Mesendoderm (in vitro differentiated cells): Measurements from ENCODE around the gene SEC61B.

Source experiments
- DNase-seq: peaks from one replicate; pipeline ENCODE4 v3.0.0; 2013
- H2AK5ac ChIP-seq: 2 replicates; pipeline ENCODE4 v1.6.1; 2013; ENCODE audit warnings: low read length, inconsistent platforms
- H2BK120ac ChIP-seq: 2 replicates; pipeline ENCODE4 v1.6.1; 2013; ENCODE audit warnings: low read depth, mild to moderate bottlenecking, low read length, moderate library complexity, mixed read lengths
- H2BK15ac ChIP-seq: replicated peaks from 2 replicates; pipeline ENCODE4 v1.6.1; 2013; ENCODE audit warnings: low read depth, mild to moderate bottlenecking, moderate library complexity
- H2BK5ac ChIP-seq: 2 replicates; pipeline ENCODE4 v1.6.1; 2013; ENCODE audit warnings: low read length, inconsistent platforms
- H3K18ac ChIP-seq: 2 replicates; pipeline ENCODE4 v1.6.1; 2013; ENCODE audit warnings: mild to moderate bottlenecking, low read length, mixed read lengths
- H3K23ac ChIP-seq: one replicate; pipeline ENCODE4 v1.6.1; 2013; ENCODE audit warnings: low read length
- H3K27ac ChIP-seq: 2 replicates; pipeline ENCODE4 v1.5.1; 2013; ENCODE audit warnings: low read depth, mild to moderate bottlenecking, inconsistent platforms, low read length, moderate library complexity
- H3K27me3 ChIP-seq: 2 replicates; pipeline ENCODE4 v1.6.1; 2013; ENCODE audit warnings: low read length, control low read depth, mild to moderate bottlenecking, inconsistent platforms; ENCODE audit not compliant: insufficient read depth, poor library complexity
- H3K36me3 ChIP-seq: 2 replicates; pipeline ENCODE4 v1.6.1; 2013; ENCODE audit warnings: low read length, inconsistent platforms; ENCODE audit not compliant: control insufficient read depth, insufficient read depth
- H3K4ac ChIP-seq: one replicate; pipeline ENCODE4 v1.6.1; 2013; ENCODE audit warnings: low read depth, mild to moderate bottlenecking, low read length, moderate library complexity
- H3K4me1 ChIP-seq: 2 replicates; pipeline ENCODE4 v1.6.1; 2013; ENCODE audit warnings: low read depth, low read length, inconsistent platforms; ENCODE audit not compliant: control insufficient read depth
- H3K4me2 ChIP-seq: 2 replicates; pipeline ENCODE4 v1.6.1; 2013; ENCODE audit warnings: low read length
- H3K4me3 ChIP-seq: 2 replicates; pipeline ENCODE4 v1.5.1; 2013; ENCODE audit warnings: mild to moderate bottlenecking, low read length
- H3K56ac ChIP-seq: one replicate; pipeline ENCODE4 v1.6.1; 2013; ENCODE audit warnings: low read length
- H3K79me1 ChIP-seq: 2 replicates; pipeline ENCODE4 v1.6.1; 2013; ENCODE audit warnings: low read length, inconsistent platforms
- H3K79me2 ChIP-seq: 2 replicates; pipeline ENCODE4 v1.6.1; 2013; ENCODE audit warnings: mild to moderate bottlenecking, low read length; ENCODE audit not compliant: control insufficient read depth, insufficient read depth
- H3K9ac ChIP-seq: 2 replicates; pipeline ENCODE4 v1.6.1; 2013; ENCODE audit warnings: low read length, inconsistent platforms
- H4K5ac ChIP-seq: one replicate; pipeline ENCODE4 v1.6.1; 2013; ENCODE audit warnings: low read length
- H4K8ac ChIP-seq: one replicate; pipeline ENCODE4 v1.6.1; 2013; ENCODE audit warnings: low read depth, mild to moderate bottlenecking, control low read depth, low read length, moderate library complexity
- WGBS: extraction: QIAGEN DNeasy Blood & Tissue Kit; methylation state at CpG from one replicate; pipeline ENCODE4 v1.1.7; 2013; ENCODE audit warnings: low lambda C conversion rate, missing lambda C conversion rate; ENCODE audit not compliant: insufficient coverage; ENCODE audit errors: extremely low coverage; 5-methylcytosine and 5-hydroxymethylcytosine counted together

Gene SEC61B

GRCh38 chr9:99253772-99254431 lies 31.8 kb downstream of the SEC61B start:
- Histone ChIP-seq H3K27ac (no peak overlapping the region), H3K4ac (no peak overlapping the region), H2BK5ac (no peak overlapping the region)

GRCh38 chr9:99255651-99256050 lies 33.6 kb downstream of the SEC61B start:
- no CpG with 5 or more reads among the region's 1 CpG for WGBS
- H3K79me1 ChIP-seq: no peaks in the 10 kb centered on the region
- no peaks in the 10 kb centered on the region for H3K27me3 ChIP-seq
- H3K18ac ChIP-seq: no peak overlapping the region
- H2BK15ac ChIP-seq: no peak overlapping the region
- H3K79me2 ChIP-seq: no peaks in the 10 kb centered on the region
- H3K4ac ChIP-seq: no peak overlapping the region
- no peak overlapping the region for H3K4me3 ChIP-seq
- H3K27ac ChIP-seq: no peak overlapping the region
- H4K8ac ChIP-seq: no peak overlapping the region
- H2BK120ac ChIP-seq: no peak overlapping the region
- H2BK5ac ChIP-seq: no peak overlapping the region
- H4K5ac ChIP-seq: no peak overlapping the region
- H2AK5ac ChIP-seq: no peak overlapping the region
- H3K56ac ChIP-seq: no peak overlapping the region
- no peak overlapping the region for H3K9ac ChIP-seq
- H3K4me1 ChIP-seq: peaks cover 7% of the 10 kb centered on the region
- no peak for DNase-seq
- H3K23ac ChIP-seq: no peak overlapping the region
- no peak overlapping the region for H3K4me2 ChIP-seq
- no peaks in the 10 kb centered on the region for H3K36me3 ChIP-seq

More at GRCh38 chr9:99253772-99254431, 31.8 kb downstream of the SEC61B start:
- Histone ChIP-seq H3K18ac (no peak overlapping the region), H2BK120ac (no peak overlapping the region), H3K23ac (no peak overlapping the region), H3K4me3 (no peak overlapping the region), H4K5ac (no peak overlapping the region), H3K4me1 (peaks cover 2% of the 10 kb centered on the region), H3K79me1 (no peaks in the 10 kb centered on the region), H3K36me3 (no peaks in the 10 kb centered on the region), H2BK15ac (no peak overlapping the region), H3K9ac (no peak overlapping the region), H3K79me2 (no peaks in the 10 kb centered on the region), H3K4me2 (no peak overlapping the region), H3K56ac (no peak overlapping the region), H2AK5ac (no peak overlapping the region), H4K8ac (no peak overlapping the region), H3K27me3 (no peaks in the 10 kb centered on the region)
- DNase-seq: peak; percentile 17
- no CpG with 5 or more reads among the region's 15 CpGs for WGBS

GRCh38 chr9:99257723-99258389 lies 35.8 kb downstream of the SEC61B start:
- Histone ChIP-seq H3K27ac (no peak overlapping the region), H3K4me3 (no peak overlapping the region), H3K23ac (no peak overlapping the region), H3K18ac (no peak overlapping the region), H3K27me3 (no peaks in the 10 kb centered on the region), H3K9ac (no peak overlapping the region), H3K79me2 (no peaks in the 10 kb centered on the region), H2BK5ac (no peak overlapping the region), H2AK5ac (no peak overlapping the region), H3K4me1 (peaks cover 7% of the 10 kb centered on the region), H3K56ac (no peak overlapping the region), H3K36me3 (no peaks in the 10 kb centered on the region), H4K8ac (no peak overlapping the region), H3K79me1 (no peaks in the 10 kb centered on the region), H3K4me2 (no peak overlapping the region), H4K5ac (no peak overlapping the region), H2BK120ac (no peak overlapping the region), H2BK15ac (no peak overlapping the region), H3K4ac (no peak overlapping the region)
- WGBS: no CpG with 5 or more reads among the region's 8 CpGs
- DNase-seq: no peak

- H3K4ac ChIP-seq: no peak overlapping the region
- H2BK15ac ChIP-seq: no peak overlapping the region
- no peaks in the 10 kb centered on the region for H3K79me1 ChIP-seq
- no peak overlapping the region for H2BK5ac ChIP-seq
- no peak overlapping the region for H2AK5ac ChIP-seq
- WGBS: no CpG with 5 or more reads among the region's 27 CpGs
- H3K4me2 ChIP-seq: peak overlapping the region; percentile 32
- H4K5ac ChIP-seq: no peak overlapping the region
- no peak overlapping the region for H3K23ac ChIP-seq
- no peak overlapping the region for H3K18ac ChIP-seq
- H3K4me1 ChIP-seq: peaks cover 7% of the 10 kb centered on the region
- peak; percentile 32 for DNase-seq
- no peaks in the 10 kb centered on the region for H3K79me2 ChIP-seq
- H3K9ac ChIP-seq: peak overlapping the region; percentile 12
- peak overlapping the region; percentile 53 for H3K56ac ChIP-seq
- no peak overlapping the region for H3K4me3 ChIP-seq
- no peaks in the 10 kb centered on the region for H3K36me3 ChIP-seq
- no peak overlapping the region for H3K27ac ChIP-seq
- no peak overlapping the region for H2BK120ac ChIP-seq
- no peaks in the 10 kb centered on the region for H3K27me3 ChIP-seq
- no peak overlapping the region for H4K8ac ChIP-seq
These were observed 37.3 kb downstream of the SEC61B start for GRCh38 chr9:99259231-99259918.

GRCh38 chr9:99261923-99262322 lies 39.8 kb downstream of the SEC61B start:
- no peak overlapping the region for H3K9ac ChIP-seq
- no peak overlapping the region for H2BK5ac ChIP-seq
- H3K4me3 ChIP-seq: no peak overlapping the region
- no peak for DNase-seq
- WGBS: no CpG with 5 or more reads among the region's 2 CpGs
- no peaks in the 10 kb centered on the region for H3K36me3 ChIP-seq
- H3K79me1 ChIP-seq: no peaks in the 10 kb centered on the region
- H3K4me2 ChIP-seq: no peak overlapping the region
- H3K27ac ChIP-seq: no peak overlapping the region
- H4K8ac ChIP-seq: no peak overlapping the region
- no peak overlapping the region for H3K18ac ChIP-seq
- H3K4me1 ChIP-seq: peaks cover 7% of the 10 kb centered on the region
- H4K5ac ChIP-seq: no peak overlapping the region
- no peak overlapping the region for H2BK120ac ChIP-seq
- H3K4ac ChIP-seq: no peak overlapping the region
- no peak overlapping the region for H3K23ac ChIP-seq
- no peak overlapping the region for H2AK5ac ChIP-seq
- no peaks in the 10 kb centered on the region for H3K79me2 ChIP-seq
- H3K27me3 ChIP-seq: no peaks in the 10 kb centered on the region
- H3K56ac ChIP-seq: no peak overlapping the region
- no peak overlapping the region for H2BK15ac ChIP-seq
